IPS-18c (cell line): ENCODE measurements around the gene GNPAT.

Experiments
- H3K4me3 ChIP-seq: 2 replicates; pipeline ENCODE4 v1.7.0; 2013; ENCODE audit warnings: low read depth, mild to moderate bottlenecking, low read length, moderate library complexity; ENCODE audit not compliant: insufficient read depth
- H3K9me3 ChIP-seq: one replicate; pipeline ENCODE4 v1.6.1; 2013; ENCODE audit warnings: mild to moderate bottlenecking, low read length, moderate library complexity; ENCODE audit not compliant: control insufficient read depth, insufficient read depth

Gene GNPAT

GRCh38 chr1:231279081-231279480 lies 38.1 kb downstream of the GNPAT start:
- Histone ChIP-seq H3K4me3 (no peak overlapping the region), H3K9me3 (no peaks in the 10 kb centered on the region)

- H3K4me3 ChIP-seq: no peak overlapping the region
- H3K9me3 ChIP-seq: no peaks in the 10 kb centered on the region
Observed at GRCh38 chr1:231279683-231280082, 38.7 kb downstream of the GNPAT start.

GRCh38 chr1:231284441-231284840 lies 43.4 kb downstream of the GNPAT start:
- H3K4me3 ChIP-seq: no peak overlapping the region
- H3K9me3 ChIP-seq: no peaks in the 10 kb centered on the region

- H3K4me3 ChIP-seq: no peak overlapping the region
- no peaks in the 10 kb centered on the region for H3K9me3 ChIP-seq
Observed at GRCh38 chr1:231286603-231287002, 45.6 kb downstream of the GNPAT start.

GRCh38 chr1:231295938-231296337 lies 54.9 kb downstream of the GNPAT start:
- Histone ChIP-seq H3K9me3 (no peaks in the 10 kb centered on the region), H3K4me3 (no peak overlapping the region)

GRCh38 chr1:231301990-231302389 lies 61.0 kb downstream of the GNPAT start:
- H3K4me3 ChIP-seq: no peak overlapping the region
- peaks cover under 1% of the 10 kb centered on the region for H3K9me3 ChIP-seq

GRCh38 chr1:231310391-231310934 lies 69.5 kb downstream of the GNPAT start:
- Histone ChIP-seq H3K4me3 (no peak overlapping the region), H3K9me3 (peaks cover 4% of the 10 kb centered on the region)

- peaks cover 4% of the 10 kb centered on the region for H3K9me3 ChIP-seq
- no peak overlapping the region for H3K4me3 ChIP-seq
Observed at GRCh38 chr1:231311720-231312431, 70.9 kb downstream of the GNPAT start.

- H3K9me3 ChIP-seq: peaks cover 1% of the 10 kb centered on the region
- H3K4me3 ChIP-seq: no peak overlapping the region
Observed at GRCh38 chr1:231312432-231312788, 71.4 kb downstream of the GNPAT start.

- Histone ChIP-seq H3K9me3 (no peaks in the 10 kb centered on the region), H3K4me3 (no peak overlapping the region)
Observed at GRCh38 chr1:231313661-231314060, 72.6 kb downstream of the GNPAT start.

GRCh38 chr1:231315887-231316286 lies 74.9 kb downstream of the GNPAT start:
- Histone ChIP-seq H3K4me3 (no peak overlapping the region), H3K9me3 (no peaks in the 10 kb centered on the region)

- Histone ChIP-seq H3K4me3 (no peak overlapping the region; the same call in 1 of the 2 replicates), H3K9me3 (no peaks in the 10 kb centered on the region)
Observed at GRCh38 chr1:231317306-231318014, 76.4 kb downstream of the GNPAT start.

GRCh38 chr1:231318015-231318355 lies 77.0 kb downstream of the GNPAT start:
- no peak overlapping the region; the same call in 1 of the 2 replicates for H3K4me3 ChIP-seq
- no peaks in the 10 kb centered on the region for H3K9me3 ChIP-seq

- no peaks in the 10 kb centered on the region for H3K9me3 ChIP-seq
- H3K4me3 ChIP-seq: no peak overlapping the region
Observed at GRCh38 chr1:231318568-231318967, 77.6 kb downstream of the GNPAT start.

GRCh38 chr1:231319080-231319479 lies 78.1 kb downstream of the GNPAT start:
- H3K4me3 ChIP-seq: no peak overlapping the region
- H3K9me3 ChIP-seq: no peaks in the 10 kb centered on the region

- Histone ChIP-seq H3K4me3 (no peak overlapping the region), H3K9me3 (no peaks in the 10 kb centered on the region)
Observed at GRCh38 chr1:231322880-231323530, 82.0 kb downstream of the GNPAT start.

- Histone ChIP-seq H3K4me3 (no peak overlapping the region), H3K9me3 (no peaks in the 10 kb centered on the region)
Observed at GRCh38 chr1:231324660-231325059, 83.6 kb downstream of the GNPAT start.

- Histone ChIP-seq H3K4me3 (no peak overlapping the region), H3K9me3 (no peaks in the 10 kb centered on the region)
Observed at GRCh38 chr1:231326248-231326647, 85.2 kb downstream of the GNPAT start.
